ENCODE measurements around the gene MRI1. TPM values are rescaled to one million over a fixed set of nuclear protein-coding genes. Genes with fewer than 3 reads are reported as not detected.
A peak's percentile ranks its signal among the peaks of the same experiment; 100 is the strongest.

The MRI1 gene
- total RNA-seq, 3 donors from 2014 or later = 24.2 to 32.4 (median 28.7) TPM

- TF ChIP-seq, protein P1, sequence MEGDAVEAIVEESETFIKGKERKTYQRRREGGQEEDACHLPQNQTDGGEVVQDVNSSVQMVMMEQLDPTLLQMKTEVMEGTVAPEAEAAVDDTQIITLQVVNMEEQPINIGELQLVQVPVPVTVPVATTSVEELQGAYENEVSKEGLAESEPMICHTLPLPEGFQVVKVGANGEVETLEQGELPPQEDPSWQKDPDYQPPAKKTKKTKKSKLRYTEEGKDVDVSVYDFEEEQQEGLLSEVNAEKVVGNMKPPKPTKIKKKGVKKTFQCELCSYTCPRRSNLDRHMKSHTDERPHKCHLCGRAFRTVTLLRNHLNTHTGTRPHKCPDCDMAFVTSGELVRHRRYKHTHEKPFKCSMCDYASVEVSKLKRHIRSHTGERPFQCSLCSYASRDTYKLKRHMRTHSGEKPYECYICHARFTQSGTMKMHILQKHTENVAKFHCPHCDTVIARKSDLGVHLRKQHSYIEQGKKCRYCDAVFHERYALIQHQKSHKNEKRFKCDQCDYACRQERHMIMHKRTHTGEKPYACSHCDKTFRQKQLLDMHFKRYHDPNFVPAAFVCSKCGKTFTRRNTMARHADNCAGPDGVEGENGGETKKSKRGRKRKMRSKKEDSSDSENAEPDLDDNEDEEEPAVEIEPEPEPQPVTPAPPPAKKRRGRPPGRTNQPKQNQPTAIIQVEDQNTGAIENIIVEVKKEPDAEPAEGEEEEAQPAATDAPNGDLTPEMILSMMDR (IDR thresholded peaks at IDR 0.05) = no peak
- H3K4me1 ChIP-seq (ENCODE audit: low read depth) = no peaks in the 10 kb centered on the region
- H3K4me3 ChIP-seq = no peak overlapping the region
- DNase-seq = no peak
- H3K36me3 ChIP-seq (ENCODE audit: low read depth) = no peaks in the 10 kb centered on the region
- intact Hi-C loops (cut with DNase I, micrococcal nuclease) = no loop called here
- ATAC-seq = peak; percentile 34
- no peaks in the 10 kb centered on the region for H3K9me3 ChIP-seq
Observed at GRCh38 chr19:13803038-13803437, 38.7 kb downstream of the MRI1 start.

GRCh38 chr19:13804830-13805683 lies 40.7 kb downstream of the MRI1 start:
- TF ChIP-seq, protein P1 (IDR thresholded peaks at IDR 0.05) = no peak
- DNase-seq (peak in 2 of 3 donors; percentile 48 to 55), ATAC-seq (peak; percentile 43)
- no peak overlapping the region for H3K4me3 ChIP-seq
- H3K36me3 ChIP-seq (ENCODE audit: low read depth) = no peaks in the 10 kb centered on the region
- no peaks in the 10 kb centered on the region for H3K4me1 ChIP-seq (ENCODE audit: low read depth)
- no peaks in the 10 kb centered on the region for H3K9me3 ChIP-seq
- intact Hi-C loops (cut with DNase I, micrococcal nuclease) = no loop called here

- Histone ChIP-seq H3K4me1 (ENCODE audit: low read depth) (no peaks in the 10 kb centered on the region), H3K36me3 (ENCODE audit: low read depth) (no peaks in the 10 kb centered on the region), H3K4me3 (no peak overlapping the region), H3K9me3 (no peaks in the 10 kb centered on the region)
- DNase-seq = no peak
- intact Hi-C loops (cut with DNase I, micrococcal nuclease) = no loop called here
- TF ChIP-seq, protein P1 (IDR thresholded peaks at IDR 0.05) = no peak
- no peak for ATAC-seq
Observed at GRCh38 chr19:13806728-13807127, 42.4 kb downstream of the MRI1 start.

GRCh38 chr19:13807421-13808021 lies 43.2 kb downstream of the MRI1 start:
- Histone ChIP-seq H3K9me3 (no peaks in the 10 kb centered on the region), H3K4me1 (ENCODE audit: low read depth) (no peaks in the 10 kb centered on the region), H3K36me3 (ENCODE audit: low read depth) (no peaks in the 10 kb centered on the region), H3K4me3 (no peak overlapping the region)
- ATAC-seq = no peak
- intact Hi-C loops (cut with DNase I, micrococcal nuclease) = no loop called here
- no peak for DNase-seq
- TF ChIP-seq, protein P1 (IDR thresholded peaks at IDR 0.05) = no peak

GRCh38 chr19:13808856-13809255 lies 44.5 kb downstream of the MRI1 start:
- DNase-seq (no peak), ATAC-seq (no peak)
- intact Hi-C loops (cut with DNase I, micrococcal nuclease) = no loop called here
- H3K36me3 ChIP-seq (ENCODE audit: low read depth) = no peaks in the 10 kb centered on the region
- no peaks in the 10 kb centered on the region for H3K9me3 ChIP-seq
- no peaks in the 10 kb centered on the region for H3K4me1 ChIP-seq (ENCODE audit: low read depth)
- no peak overlapping the region for H3K4me3 ChIP-seq
- TF ChIP-seq, protein P1 (IDR thresholded peaks at IDR 0.05) = no peak
